ENCODE measurements around the gene TMSB15B. TPM values are rescaled to one million over a fixed set of nuclear protein-coding genes. Genes with fewer than 3 reads are reported as not detected.
A peak's percentile ranks its signal among the peaks of the same experiment; 100 is the strongest.
"Not testable (repeated sequence)": the region's sequence is repeated elsewhere in the genome, so short reads cannot be mapped to it uniquely, and the experiment has no call there.

The TMSB15B gene
- total RNA-seq = 4.9 and 8.9 TPM in 2 replicates

DNA sequence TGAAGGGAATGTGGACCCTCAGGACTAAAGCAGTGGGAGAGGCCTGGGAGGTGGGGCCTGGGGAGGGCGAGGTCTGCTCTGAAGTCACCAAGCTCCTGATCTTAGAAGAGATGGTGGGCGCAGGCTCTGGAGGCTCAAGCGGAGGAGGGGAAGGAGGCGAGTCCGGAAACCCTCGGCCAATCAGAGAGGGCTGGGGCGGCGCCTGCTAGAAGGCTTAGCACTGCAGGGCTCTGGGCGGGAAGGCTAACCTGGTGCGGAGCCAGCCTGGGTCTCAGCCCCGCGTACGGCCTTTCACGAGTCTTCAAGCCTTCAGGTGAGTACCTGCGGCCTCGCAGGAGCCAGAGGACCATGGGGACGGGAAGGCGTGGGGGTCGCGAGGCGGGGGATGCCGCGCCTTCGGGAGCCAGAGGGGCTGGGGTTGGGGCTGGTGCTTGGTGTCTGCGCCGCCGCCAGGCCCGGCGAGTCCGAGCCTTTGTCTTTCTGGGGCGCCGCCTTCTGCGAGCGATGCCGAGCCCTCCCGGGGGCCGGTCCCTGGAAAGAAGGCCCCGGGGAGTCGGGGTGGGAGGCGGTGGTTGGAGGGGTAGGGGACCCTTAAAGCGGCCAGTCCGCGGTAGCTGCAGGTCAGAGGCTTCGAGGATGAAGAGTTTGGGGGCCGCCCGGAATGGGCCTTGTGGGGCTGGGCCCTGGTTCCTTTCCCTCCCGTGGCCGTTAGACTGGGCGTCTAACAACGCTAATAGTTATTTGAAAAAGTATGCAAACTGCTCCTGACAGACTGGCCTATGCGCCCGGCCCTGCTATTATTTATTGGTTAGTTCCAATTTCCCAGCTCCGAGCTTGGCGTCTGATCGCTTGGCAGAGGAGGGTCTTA, at the start of gene TMSB15B:
Gene TMSB15B, plus strand, starts transcription at position 217 of the 868 bp plus-strand sequence.
- not testable (repeated sequence) for DNase-seq (ENCODE audit: low read depth)

DNA sequence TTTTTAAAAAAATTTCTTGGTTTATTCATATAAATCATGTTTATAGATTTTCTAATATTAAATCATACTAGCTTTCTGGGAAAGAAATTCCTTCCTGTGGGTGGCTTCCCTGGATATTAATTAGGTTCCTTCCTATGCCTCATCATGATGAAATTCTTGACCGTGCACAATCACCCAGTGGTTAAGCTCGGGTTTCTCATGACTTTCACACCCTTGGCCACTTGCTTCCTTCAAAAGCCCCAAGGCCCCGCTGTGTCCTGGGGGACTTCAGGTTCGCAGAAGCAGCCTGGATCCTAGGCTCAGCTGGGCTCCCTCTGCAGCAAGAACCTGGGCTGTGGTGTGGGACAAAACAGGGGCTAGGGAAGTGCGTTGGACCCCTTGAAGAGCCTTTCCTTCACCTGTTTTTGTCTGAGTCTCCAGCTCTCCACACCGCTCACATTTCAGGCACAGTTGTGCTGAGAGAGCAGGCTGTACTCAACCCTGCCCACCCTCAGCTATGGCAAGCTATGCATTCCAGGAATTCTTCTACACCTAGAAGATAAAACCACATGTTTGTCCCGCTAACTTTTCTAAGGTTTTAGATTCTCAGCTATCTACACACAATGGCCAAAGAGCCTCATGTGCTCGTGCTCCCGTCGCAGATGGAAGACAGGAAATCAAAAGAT, 48.9 kb upstream of the TMSB15B start:
- peak; percentile 43 for DNase-seq (ENCODE audit: low read depth)

GRCh38 chrX:103918050-103918449, 44.4 kb upstream of the TMSB15B start:
- DNase-seq (ENCODE audit: low read depth) = peak; percentile 50

DNA sequence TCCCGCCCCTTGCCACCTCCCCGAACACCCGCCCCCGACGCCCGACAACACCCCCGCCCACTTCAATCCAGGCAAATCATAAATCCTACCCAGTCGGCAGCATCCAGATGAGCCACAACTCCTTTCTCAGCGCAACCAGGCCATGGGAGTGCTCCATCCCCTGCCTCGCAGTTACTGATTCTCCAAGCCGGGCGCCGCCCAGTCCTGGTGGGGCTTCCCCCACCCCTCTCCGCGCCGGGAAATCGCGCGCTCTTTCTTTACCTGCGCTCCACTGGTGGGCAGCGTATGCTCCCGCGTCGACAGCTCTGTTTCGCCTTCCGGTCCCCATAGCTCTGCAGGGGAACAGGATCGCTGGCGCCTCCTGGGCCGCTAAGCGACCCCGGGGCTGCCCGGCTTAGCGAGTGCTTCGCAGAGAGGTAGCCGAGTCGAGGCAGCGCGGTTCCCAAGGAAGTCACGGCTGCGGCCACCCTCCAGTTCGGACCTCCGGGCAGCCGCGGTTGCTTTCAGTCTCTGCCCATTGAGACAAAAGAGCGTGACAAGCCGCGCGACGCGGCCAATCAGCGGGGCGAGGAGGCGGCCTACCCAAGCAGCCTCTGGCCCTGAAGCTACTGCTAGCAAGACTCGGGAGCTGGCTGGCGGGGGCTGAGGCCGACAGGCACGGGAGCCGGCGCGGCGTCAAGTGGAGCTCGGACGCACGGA, 43.7 kb upstream of the TMSB15B start:
- DNase-seq (ENCODE audit: low read depth) = peak; percentile 34

DNA sequence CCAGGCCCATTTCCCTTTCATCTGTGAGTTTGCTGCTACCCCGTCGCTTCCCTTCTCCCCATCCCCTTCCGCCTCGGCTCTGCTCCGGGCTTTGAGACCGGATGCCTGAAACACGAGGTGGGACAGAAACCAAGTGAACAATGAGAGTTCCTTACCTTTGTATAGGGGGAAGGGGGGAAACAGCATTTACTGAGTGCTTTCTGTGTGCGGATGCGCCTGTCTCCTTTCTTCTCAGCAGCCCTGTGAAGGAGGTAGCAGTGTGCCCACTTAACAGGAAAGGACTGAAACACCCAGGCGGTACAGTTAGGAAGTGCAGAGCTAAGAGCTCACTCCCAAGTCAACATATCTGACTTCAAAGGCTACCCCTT, 43.2 kb upstream of the TMSB15B start:
- peak; percentile 32 for DNase-seq (ENCODE audit: low read depth)

DNA sequence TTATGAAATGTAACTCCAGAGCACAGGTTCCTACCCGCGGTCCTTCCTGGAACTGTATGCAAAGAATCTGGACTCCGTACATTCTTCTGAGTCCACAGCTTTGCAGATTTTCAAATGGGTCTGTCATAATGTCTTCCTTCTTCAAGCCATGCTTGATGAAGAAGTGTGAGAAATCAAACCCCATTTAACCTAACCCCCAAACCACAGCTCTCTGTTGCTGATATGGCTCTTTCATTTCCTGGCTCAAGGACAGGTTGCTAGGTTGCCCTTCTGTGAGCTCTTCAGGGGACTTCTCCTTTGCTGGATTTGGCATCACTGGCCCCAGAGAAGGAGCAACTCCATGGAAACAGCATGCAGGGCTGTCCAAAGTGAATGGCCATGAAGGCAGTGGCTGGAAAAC, 41.9 kb upstream of the TMSB15B start:
- not testable (repeated sequence) for DNase-seq (ENCODE audit: low read depth)

DNA sequence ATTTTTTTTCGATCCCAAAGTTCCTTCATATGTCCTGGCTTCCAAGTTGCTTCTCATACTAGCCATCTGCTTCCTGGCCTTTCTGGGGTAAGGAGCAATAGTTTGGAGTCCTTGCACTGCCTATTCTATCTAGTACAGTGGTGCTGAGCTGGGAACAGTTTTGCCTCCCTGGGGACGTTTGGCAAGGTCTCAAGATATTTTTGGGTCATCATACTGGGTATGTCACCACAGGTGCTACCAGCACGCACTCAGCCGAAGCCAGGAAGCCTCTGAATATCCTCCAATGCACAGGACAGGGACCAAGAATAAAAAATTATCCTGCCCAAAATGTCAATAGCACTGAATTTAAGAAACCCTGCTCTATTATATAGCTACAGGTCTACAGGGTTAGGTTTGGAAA, 35.4 kb upstream of the TMSB15B start:
- no peak for DNase-seq (ENCODE audit: low read depth)

GRCh38 chrX:103927633-103928032, 34.8 kb upstream of the TMSB15B start:
- DNase-seq (ENCODE audit: low read depth) = no peak

GRCh38 chrX:103932133-103932532, 30.3 kb upstream of the TMSB15B start:
- DNase-seq (ENCODE audit: low read depth) = no peak

GRCh38 chrX:103940257-103940656, 22.2 kb upstream of the TMSB15B start:
- peak; percentile 1 for DNase-seq (ENCODE audit: low read depth)

DNA sequence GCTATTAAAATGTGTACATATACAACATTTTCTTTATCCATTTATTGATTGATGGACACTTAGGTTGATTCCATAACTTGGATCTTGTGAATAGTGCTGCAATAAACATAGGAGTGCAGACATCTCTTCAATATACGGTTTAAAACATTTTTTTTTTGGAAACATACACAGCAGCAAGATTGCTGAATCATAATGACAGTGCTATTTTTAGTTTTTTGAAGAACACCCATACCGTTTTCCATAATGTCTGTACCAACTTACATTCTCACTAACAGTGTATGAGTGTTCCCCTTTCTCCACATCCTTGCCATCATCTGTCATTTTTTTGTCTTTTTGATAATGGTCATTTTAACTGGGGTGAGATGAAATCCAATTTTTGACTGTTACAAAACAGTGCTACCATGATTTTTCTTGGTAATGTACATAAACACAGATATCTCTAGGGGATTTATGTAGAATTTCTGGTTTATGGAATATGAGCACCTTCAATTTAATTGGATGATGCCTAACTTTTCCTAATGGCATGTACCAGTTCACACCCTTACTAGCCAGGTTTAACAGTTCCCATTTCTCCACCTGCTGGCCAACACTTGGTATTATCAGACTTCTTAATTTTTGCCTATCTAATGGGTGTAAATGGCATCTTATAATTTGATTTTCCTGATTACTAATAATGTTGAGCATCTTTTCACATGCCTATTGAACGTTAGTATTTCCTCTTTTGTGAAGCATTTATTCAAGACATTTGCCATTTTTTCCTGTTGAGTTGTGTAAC, 21.0 kb upstream of the TMSB15B start:
- DNase-seq (ENCODE audit: low read depth) = peak; percentile 50

- DNase-seq (ENCODE audit: low read depth) = no peak
Observed at GRCh38 chrX:103949506-103949905, 12.9 kb upstream of the TMSB15B start.

DNA sequence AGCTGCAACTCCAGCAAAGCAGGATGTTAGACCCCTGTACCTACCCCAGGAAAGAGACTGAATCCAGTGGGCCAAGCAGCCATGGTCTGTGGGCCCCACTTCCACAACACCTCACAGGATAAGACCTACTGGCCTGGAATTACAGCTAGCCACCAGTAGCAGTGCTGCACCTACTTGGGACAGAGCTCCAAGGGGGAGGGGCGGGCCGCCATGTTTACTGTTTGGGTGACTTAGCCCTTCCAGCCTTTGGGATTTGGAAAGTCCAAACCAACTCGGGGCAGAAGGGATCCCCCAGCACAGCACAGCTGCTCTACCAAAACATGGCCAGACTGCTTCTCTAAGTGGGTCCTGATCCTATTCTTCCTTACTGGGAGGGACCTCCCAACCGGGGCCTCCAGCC, 9.1 kb upstream of the TMSB15B start:
- DNase-seq (ENCODE audit: low read depth) = no peak

DNA sequence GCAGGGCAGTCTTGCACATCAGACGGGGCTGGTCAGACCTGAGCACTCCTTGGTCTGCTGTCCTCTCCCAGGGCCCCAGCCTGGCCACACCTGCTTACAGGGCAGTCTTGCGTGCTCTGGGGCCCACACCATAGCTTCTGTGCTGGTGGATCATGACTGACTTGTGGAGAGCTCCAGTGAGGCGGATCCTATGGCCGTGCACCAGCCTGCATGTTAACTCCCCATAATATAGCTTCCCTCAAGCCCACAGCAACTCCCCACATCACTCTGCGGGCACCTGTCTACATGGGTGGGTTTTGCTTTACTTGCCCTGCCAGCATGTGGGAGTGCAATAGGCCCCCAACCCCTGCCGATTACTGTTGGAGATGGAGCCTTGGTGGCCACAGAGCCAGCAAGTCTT, 8.2 kb upstream of the TMSB15B start:
- DNase-seq (ENCODE audit: low read depth) = no peak

DNA sequence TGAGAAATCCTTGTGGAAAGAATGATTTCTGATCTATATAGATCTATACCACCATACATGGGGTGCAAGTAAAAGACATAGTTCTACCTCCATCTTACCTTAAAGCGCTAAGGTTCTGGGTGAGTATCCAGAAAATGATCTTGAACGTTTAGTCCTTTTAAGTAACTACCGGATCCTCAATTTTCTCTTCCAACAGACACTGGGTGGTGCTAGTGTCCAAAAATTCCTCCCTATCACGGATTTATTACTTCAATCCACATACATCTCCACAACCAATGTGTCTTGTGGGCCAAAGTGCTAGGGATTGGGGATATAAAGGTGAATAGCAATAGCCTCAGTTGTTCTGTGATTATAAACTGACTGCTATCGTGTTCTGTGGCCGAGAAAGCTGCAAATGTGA, 1.8 kb upstream of the TMSB15B start:
- not testable (repeated sequence) for DNase-seq (ENCODE audit: low read depth)

DNA sequence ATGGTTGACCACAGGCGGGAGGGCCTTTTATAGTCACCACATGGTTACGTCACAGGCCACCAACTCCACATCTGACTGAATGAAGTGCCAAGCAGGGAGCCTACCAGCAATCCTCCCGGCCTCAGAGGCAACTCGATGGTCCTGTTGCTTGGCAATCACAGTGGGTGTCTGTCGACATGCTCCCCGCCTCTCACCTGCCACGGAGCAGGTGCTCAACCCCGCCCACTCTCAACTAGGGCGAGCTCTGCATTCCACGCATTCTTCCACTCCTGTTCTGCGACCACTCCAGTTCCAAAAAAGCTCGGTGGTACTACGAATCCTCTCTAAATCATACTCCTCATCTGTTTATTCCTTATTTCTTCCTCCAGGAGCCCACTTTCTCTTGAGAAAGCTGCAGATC, 21.1 kb downstream of the TMSB15B start:
- DNase-seq (ENCODE audit: low read depth) = not testable (repeated sequence)

- DNase-seq (ENCODE audit: low read depth) = no peak
Observed at GRCh38 chrX:103999234-103999633, 36.8 kb downstream of the TMSB15B start.

DNA sequence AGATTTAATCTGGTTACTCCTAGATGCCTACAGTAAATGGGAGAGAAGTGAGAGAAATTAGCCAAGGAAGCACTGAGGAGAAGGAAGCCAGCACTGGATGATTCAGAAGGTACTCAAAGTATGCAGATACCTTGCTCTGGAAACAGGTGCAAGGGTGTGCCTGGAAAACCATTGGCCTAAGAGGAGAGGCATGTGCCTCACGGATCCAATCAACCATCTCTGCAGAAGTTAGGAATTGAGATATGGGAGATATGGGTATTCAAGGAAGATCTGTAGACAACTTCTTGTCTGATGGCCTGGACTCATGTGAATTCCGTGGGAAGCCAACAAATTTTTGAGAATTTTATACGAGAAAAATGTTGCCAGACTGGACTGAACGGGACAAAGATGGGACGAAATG, 46.4 kb downstream of the TMSB15B start:
- no peak for DNase-seq (ENCODE audit: low read depth)

- no peak for DNase-seq (ENCODE audit: low read depth)
Observed at GRCh38 chrX:104013158-104013557, 50.7 kb downstream of the TMSB15B start.

DNA sequence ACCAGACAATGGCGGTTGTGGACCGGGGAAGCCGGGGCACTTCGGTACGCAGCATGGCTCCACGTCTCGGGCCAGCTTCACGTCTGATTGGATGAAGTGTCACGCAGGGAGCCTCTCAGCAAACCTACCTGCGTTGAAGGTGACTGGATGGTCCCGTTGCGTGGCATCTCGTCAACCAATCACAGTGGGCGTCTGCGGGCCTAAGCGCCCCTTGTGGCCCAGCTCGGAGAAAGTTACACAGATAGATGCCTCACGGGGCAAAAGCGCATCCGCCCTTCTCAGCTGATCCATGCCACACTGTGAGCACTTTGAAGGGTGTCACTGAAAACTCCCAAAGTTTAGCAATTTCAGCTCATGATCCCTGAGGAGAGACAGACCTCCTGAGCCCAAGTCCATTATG, 51.2 kb downstream of the TMSB15B start, which contains the start of gene H2BW1:
Gene H2BW1, minus strand, starts transcription at position 103 of the 400 bp plus-strand sequence. CDS start 132 bp downstream, outside the sequence.
- no peak for DNase-seq (ENCODE audit: low read depth)

DNA sequence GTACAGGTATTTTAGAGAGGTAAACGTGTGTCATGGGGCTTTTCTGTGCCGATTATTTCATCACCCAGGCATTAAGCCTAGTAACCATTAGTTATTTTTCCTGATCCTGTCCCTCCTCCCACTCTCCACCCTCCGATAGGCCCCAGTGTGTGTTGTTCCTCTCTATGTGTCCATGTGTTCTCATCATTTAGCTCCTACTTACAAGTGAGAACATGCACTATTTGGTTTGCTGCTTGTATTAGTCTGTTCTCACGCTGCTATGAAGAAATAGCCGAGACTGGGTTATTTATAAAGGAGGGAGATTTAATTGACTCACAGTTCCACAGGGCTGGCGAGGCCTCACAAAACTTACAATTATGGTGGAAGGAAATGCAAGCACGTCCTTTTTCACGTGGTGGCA, 53.1 kb downstream of the TMSB15B start:
- not testable (repeated sequence) for DNase-seq (ENCODE audit: low read depth)

Measured in renal cortical epithelial cell (primary cell).